GM23338 (cell line): ENCODE results near the gene NRIP1. TPM values are rescaled to one million over a fixed set of nuclear protein-coding genes. Genes with fewer than 3 reads are reported as not detected.

Experiments used
- ATAC-seq: fragments of 200-7000 bp; cut with Tn5 transposase; 3 replicates; pipeline ENCODE4 v1.9.1; 2020
- DNase-seq: peaks from one replicate; pipeline ENCODE4 v3.0.0-alpha.2; 2015; ENCODE audit warnings: low spot score
- H2AFZ ChIP-seq: fragments of 200-600 bp; sonication (generic); 2 replicates; pipeline ENCODE4 v1.8.0; 2016; ENCODE audit warnings: antibody characterized with exemption, mild to moderate bottlenecking, moderate library complexity
- H3F3A ChIP-seq: fragments of 200-600 bp; sonication (generic); replicated peaks from 2 replicates; pipeline ENCODE4 v1.8.0; 2017; ENCODE audit warnings: antibody characterized with exemption, mixed run types, low read depth
- H3K27ac ChIP-seq: fragments of 200-600 bp; sonication (generic); 2 replicates; pipeline ENCODE4 v1.6.1; 2016; ENCODE audit warnings: low read depth
- H3K27me3 ChIP-seq: fragments of 200-600 bp; sonication (generic); 2 replicates; pipeline ENCODE4 v1.8.0; 2016; ENCODE audit warnings: mild to moderate bottlenecking, mixed run types, moderate library complexity; ENCODE audit not compliant: insufficient read depth
- H3K36me3 ChIP-seq: fragments of 200-600 bp; sonication (generic); 2 replicates; pipeline ENCODE4 v1.8.0; 2016; ENCODE audit warnings: mild to moderate bottlenecking; ENCODE audit not compliant: insufficient read depth
- H3K4me1 ChIP-seq: fragments of 200-600 bp; sonication (generic); 2 replicates; pipeline ENCODE4 v1.8.0; 2016; ENCODE audit warnings: mild to moderate bottlenecking, moderate library complexity; ENCODE audit not compliant: insufficient read depth
- H3K4me2 ChIP-seq: fragments of 200-600 bp; sonication (generic); 2 replicates; pipeline ENCODE4 v1.7.1; 2017; ENCODE audit warnings: mixed run types
- H3K4me3 ChIP-seq: fragments of 200-600 bp; sonication (generic); 2 replicates; pipeline ENCODE4 v1.6.1; 2016; ENCODE audit warnings: mixed run types
- H3K79me2 ChIP-seq: fragments of 200-600 bp; sonication (generic); replicated peaks from 2 replicates; pipeline ENCODE4 v1.8.0; 2017; ENCODE audit warnings: mild to moderate bottlenecking; ENCODE audit not compliant: insufficient read depth
- H3K9me2 ChIP-seq: fragments of 200-600 bp; sonication (generic); 2 replicates; pipeline ENCODE4 v1.8.0; 2017; ENCODE audit not compliant: insufficient read depth
- H4K20me1 ChIP-seq: fragments of 200-600 bp; sonication (generic); replicated peaks from 2 replicates; pipeline ENCODE4 v1.8.0; 2017; ENCODE audit warnings: mild to moderate bottlenecking; ENCODE audit not compliant: insufficient read depth
- H3K27ac Mint-ChIP-seq: 2 replicates; pipeline ENCODE4 v1.8.0; 2020; ENCODE audit warnings: inconsistent platforms, mild to moderate bottlenecking, moderate library complexity, mixed read lengths
- H3K27me3 Mint-ChIP-seq: 3 replicates; pipeline ENCODE4 v1.8.0; 2022; ENCODE audit warnings: low read depth, mild to moderate bottlenecking, moderate library complexity, mixed read lengths, inconsistent platforms; ENCODE audit not compliant: insufficient read depth, poor library complexity
- H3K36me3 Mint-ChIP-seq: 3 replicates; pipeline ENCODE4 v1.8.0; 2021; ENCODE audit warnings: low read depth, mild to moderate bottlenecking, inconsistent platforms, moderate library complexity, mixed read lengths
- H3K4me1 Mint-ChIP-seq: 3 replicates; pipeline ENCODE4 v1.8.0; 2020; ENCODE audit warnings: mild to moderate bottlenecking, inconsistent platforms, mixed read lengths
- H3K4me3 Mint-ChIP-seq: 3 replicates; pipeline ENCODE4 v1.8.0; 2021; ENCODE audit warnings: moderate library complexity, mild to moderate bottlenecking, inconsistent platforms, mixed read lengths
- H3K9me3 Mint-ChIP-seq: 3 replicates; pipeline ENCODE4 v1.8.0; 2020; ENCODE audit warnings: moderate library complexity, mild to moderate bottlenecking, inconsistent platforms, mixed read lengths
- CREB1 ChIP-seq: fragments of 250-450 bp; sonication (Bioruptor Pico); IDR thresholded peaks from 2 replicates; pipeline ENCODE4 v1.5.0; 2020; ENCODE audit warnings: low read depth, mild to moderate bottlenecking, moderate library complexity
- CTCF ChIP-seq, 2 experiments: fragments of 200-600 bp in 1 of 2; sonication (generic) in 1 of 2; conservative IDR thresholded peaks; 2 replicates each; pipeline versions ENCODE4 v1.5.1 to v1.6.1; 2016 to 2017; ENCODE audit warnings: antibody characterized with exemption in 2 of 2, low read depth in 2 of 2, mild to moderate bottlenecking in 2 of 2, moderate library complexity in 1 of 2
- EZH2phosphoT487 ChIP-seq: fragments of 200-600 bp; sonication (generic); IDR thresholded peaks from one replicate; pipeline ENCODE4 v1.8.1; 2018; ENCODE audit warnings: antibody characterized with exemption; ENCODE audit not compliant: unreplicated experiment
- POLR2AphosphoS5 ChIP-seq: IDR thresholded peaks from 2 replicates; pipeline ENCODE4 v1.6.1; 2016; ENCODE audit warnings: antibody characterized with exemption, low read depth
- REST ChIP-seq: IDR thresholded peaks from one replicate; pipeline ENCODE4 v1.6.1; 2018; ENCODE audit warnings: antibody characterized with exemption; ENCODE audit not compliant: unreplicated experiment
- STAT1 ChIP-seq: IDR thresholded peaks from one replicate; pipeline ENCODE4 v1.6.1; 2016; ENCODE audit warnings: antibody characterized with exemption; ENCODE audit not compliant: unreplicated experiment
- ZNF114 ChIP-seq: fragments of 250-450 bp; sonication (Bioruptor Pico); IDR thresholded peaks from 2 replicates; pipeline ENCODE4 v1.5.0; 2020; ENCODE audit warnings: mild to moderate bottlenecking, moderate library complexity
- ZNF462 ChIP-seq: fragments of 250-450 bp; sonication (Bioruptor Pico); IDR thresholded peaks from 2 replicates; pipeline ENCODE4 v1.5.0; 2020; ENCODE audit warnings: mild to moderate bottlenecking, moderate library complexity
- polyA plus RNA-seq: library from polyadenylated mRNA; unstranded; fragments of >200 nt; fragmentation: Nextera tagmentation; extraction: Ambion mirVana; gene quantifications from 2 replicates; pipeline ENCODE4 v1.2.1, GENCODE V29; 2016
- total RNA-seq: library from RNA; depleted of rRNA; stranded (reverse); fragments of >200 nt; shearing (Covaris generic); gene quantifications from 2 replicates; pipeline ENCODE4 v1.2.3, GENCODE V29; 2014
- TF ChIP-seq, protein P1 (sequence below): IDR thresholded peaks from 2 replicates; pipeline ENCODE4 v1.6.1; 2016; ENCODE audit warnings: antibody characterized with exemption

The NRIP1 gene
- total and polyA plus RNA-seq, 2 experiments from 2014 or later, result 3.0 to 9.0 TPM

GRCh38 chr21:15051644-15052458 lies 12.9 kb downstream of the NRIP1 start (continued):
- no peak for TF ChIP-seq STAT1
- no peak for TF ChIP-seq REST
- no peak for TF ChIP-seq POLR2AphosphoS5
- TF ChIP-seq ZNF114 (CRISPR knock-in tag), result no peak
- TF ChIP-seq EZH2phosphoT487, result no peak
- TF ChIP-seq, protein P1, sequence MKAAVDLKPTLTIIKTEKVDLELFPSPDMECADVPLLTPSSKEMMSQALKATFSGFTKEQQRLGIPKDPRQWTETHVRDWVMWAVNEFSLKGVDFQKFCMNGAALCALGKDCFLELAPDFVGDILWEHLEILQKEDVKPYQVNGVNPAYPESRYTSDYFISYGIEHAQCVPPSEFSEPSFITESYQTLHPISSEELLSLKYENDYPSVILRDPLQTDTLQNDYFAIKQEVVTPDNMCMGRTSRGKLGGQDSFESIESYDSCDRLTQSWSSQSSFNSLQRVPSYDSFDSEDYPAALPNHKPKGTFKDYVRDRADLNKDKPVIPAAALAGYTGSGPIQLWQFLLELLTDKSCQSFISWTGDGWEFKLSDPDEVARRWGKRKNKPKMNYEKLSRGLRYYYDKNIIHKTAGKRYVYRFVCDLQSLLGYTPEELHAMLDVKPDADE, result no peak
- TF ChIP-seq CREB1 (CRISPR knock-in tag), result no peak

DNA sequence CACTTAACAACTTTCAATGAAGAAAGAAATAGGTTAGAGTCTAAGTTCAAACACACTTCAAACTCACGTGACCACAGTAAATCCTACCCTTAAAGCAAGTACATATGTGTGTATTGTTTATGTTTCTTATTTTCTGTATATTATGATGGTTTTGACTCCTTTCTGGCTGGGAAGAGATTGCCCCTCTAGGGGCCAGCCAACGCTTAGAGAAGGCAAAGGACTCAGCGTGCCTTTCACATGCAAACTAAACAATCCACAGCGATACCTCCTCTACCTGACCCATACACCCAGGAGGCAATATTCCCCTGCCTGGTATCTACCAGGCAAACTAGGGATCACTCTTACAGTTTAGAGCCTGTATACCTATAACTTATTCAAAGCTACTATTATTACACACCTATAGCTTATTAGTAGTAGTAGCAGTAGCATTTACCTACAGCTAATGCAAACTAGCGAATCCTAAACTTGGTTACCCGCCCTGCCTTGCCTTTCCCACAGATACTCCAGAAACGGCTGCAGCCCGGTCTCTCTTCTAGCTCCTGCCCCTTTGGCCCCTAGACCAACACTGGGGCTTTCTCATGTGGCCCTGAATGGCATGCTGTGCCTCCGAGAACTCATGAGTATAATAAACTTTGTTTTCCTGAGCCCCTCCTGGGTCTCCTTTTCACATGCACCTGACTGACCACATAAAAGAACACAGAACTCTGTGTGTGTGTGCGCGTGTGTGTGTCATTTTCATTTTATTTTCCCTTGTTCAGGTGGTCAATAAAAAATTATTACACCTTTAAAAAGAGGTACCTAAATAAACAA lies 14.0 kb downstream of the NRIP1 start:
- Mint-ChIP-seq H3K9me3 (no peaks in the 10 kb centered on the region), H3K4me1 (peaks cover 58% of the 10 kb centered on the region), H3K4me3 (peak overlapping the region; percentile 61), H3K36me3 (peaks cover 7% of the 10 kb centered on the region; the same call in 1 of the 3 replicates), H3K27me3 (no peaks in the 10 kb centered on the region), H3K27ac (peak overlapping the region; percentile 76)
- H4K20me1 ChIP-seq, result no peaks in the 10 kb centered on the region
- no peak overlapping the region for H2AFZ ChIP-seq
- ATAC-seq, result peak; percentile 97
- H3K36me3 ChIP-seq, result no peaks in the 10 kb centered on the region
- H3K4me3 ChIP-seq, result peak overlapping the region; percentile 28; the same call in 1 of the 2 replicates
- no peaks in the 10 kb centered on the region for H3F3A ChIP-seq
- H3K9me2 ChIP-seq, result 0 out of 2 replicates have a peak, but pooled peaks cover 3% of the 10 kb centered on the region
- no peaks in the 10 kb centered on the region for H3K27me3 ChIP-seq
- TF ChIP-seq STAT1 (no peak), ZNF462 (peak; percentile 28; the same call in 1 of the 2 replicates), CTCF (conservative IDR thresholded peaks at IDR 0.05; ENCODE audit: low read depth in 2 of 2) (peak in 1 of 2 experiments; percentile 39; a peak in 2 of 4 replicates)
- peak overlapping the region; percentile 37 for H3K4me2 ChIP-seq
- peak; percentile 70 for DNase-seq
- H3K4me1 ChIP-seq, result peaks cover 41% of the 10 kb centered on the region
- no peak overlapping the region; the same call in 1 of the 2 replicates for H3K27ac ChIP-seq
- H3K79me2 ChIP-seq, result peaks cover 86% of the 10 kb centered on the region
